H1 (cell line): ENCODE data around the gene RAD51D. TPM values are rescaled to one million over a fixed set of nuclear protein-coding genes. Genes with fewer than 3 reads are reported as not detected.

Experiments used
- CTCF ChIA-PET: fragments of 300-600 bp; sonication (Branson Sonifier 250); formaldehyde crosslinking; loops from one replicate; lab custom pipeline; 2021; ENCODE audit not compliant: partially characterized antibody; lab: Charles Lee
- POLR2A ChIA-PET: fragments of 300-600 bp; sonication (Branson Sonifier 250); formaldehyde crosslinking; loops from one replicate; lab custom pipeline; 2021; ENCODE audit warnings: inconsistent platforms; ENCODE audit not compliant: partially characterized antibody; lab: Charles Lee
- DNase-seq, 2 experiments: peaks; one replicate each; pipeline versions ENCODE4 v3.0.0 to v3.0.0-alpha.2; 2010 to 2022; ENCODE audit warnings: low spot score in 2 of 2, low read depth in 1 of 2, mixed read lengths in 1 of 2
- FAIRE-seq: peaks from 2 replicates; lab custom pipeline; 2011; peaks lifted over from hg19 to GRCh38; lab: Jason Lieb, UNC
- H2AFZ ChIP-seq: 2 replicates; pipeline ENCODE4 v1.8.1; 2012; ENCODE audit warnings: low read length, inconsistent platforms
- H2AK5ac ChIP-seq: 2 replicates; pipeline ENCODE4 v1.6.1; 2013; ENCODE audit warnings: low read depth, low read length
- H2BK120ac ChIP-seq: replicated peaks from 2 replicates; pipeline ENCODE3; 2013; ENCODE audit warnings: low read depth, low read length, inconsistent platforms
- H2BK12ac ChIP-seq: 2 replicates; pipeline ENCODE4 v1.6.1; 2013; ENCODE audit warnings: low read depth, low read length
- H2BK15ac ChIP-seq: 2 replicates; pipeline ENCODE4 v1.6.1; 2013; ENCODE audit warnings: low read length
- H2BK20ac ChIP-seq: 2 replicates; pipeline ENCODE4 v1.6.1; 2013; ENCODE audit warnings: low read length
- H2BK5ac ChIP-seq: 2 replicates; pipeline ENCODE4 v1.6.1; 2013; ENCODE audit warnings: low read depth, low read length
- H3K14ac ChIP-seq: 2 replicates; pipeline ENCODE4 v1.6.1; 2013; ENCODE audit warnings: inconsistent platforms; ENCODE audit not compliant: insufficient read length
- H3K18ac ChIP-seq: 2 replicates; pipeline ENCODE4 v1.6.1; 2013; ENCODE audit warnings: low read length; ENCODE audit errors: extremely low read depth
- H3K23ac ChIP-seq: 2 replicates; pipeline ENCODE4 v1.6.1; 2013; ENCODE audit warnings: inconsistent platforms; ENCODE audit not compliant: insufficient read length
- H3K23me2 ChIP-seq: 2 replicates; pipeline ENCODE4 v1.6.1; 2013; ENCODE audit warnings: low read depth, low read length
- H3K27ac ChIP-seq: 2 replicates; pipeline ENCODE4 v1.6.1; 2011; ENCODE audit warnings: low read depth, low read length, inconsistent platforms
- H3K27me3 ChIP-seq, 4 experiments: replicated peaks in 1 of 4; 1 replicate in 1 of 4; 2 replicates in 3 of 4; pipeline versions ENCODE4 v1.6.1 to v1.8.1; 2011 to 2013; ENCODE audit warnings: low read length in 3 of 4, mild to moderate bottlenecking in 3 of 4, inconsistent platforms in 2 of 4, mixed read lengths in 2 of 4, moderate library complexity in 1 of 4; ENCODE audit not compliant: control insufficient read depth in 3 of 4, insufficient read depth in 3 of 4; ENCODE audit errors: extremely low read depth in 1 of 4
- H3K36me3 ChIP-seq, 4 experiments: 2 replicates each; pipeline versions ENCODE4 v1.6.1 to v1.8.1; 2011 to 2013; ENCODE audit warnings: mild to moderate bottlenecking in 4 of 4, low read length in 3 of 4, moderate library complexity in 2 of 4, control low read depth in 1 of 4, inconsistent platforms in 1 of 4; ENCODE audit not compliant: insufficient read depth in 4 of 4, control insufficient read depth in 2 of 4
- H3K4ac ChIP-seq: replicated peaks from 2 replicates; pipeline ENCODE3; 2013; ENCODE audit warnings: low read length, low read depth, mixed read lengths, inconsistent platforms; ENCODE audit not compliant: insufficient read length
- H3K4me1 ChIP-seq, 4 experiments: replicated peaks in 1 of 4; 1 replicate in 1 of 4; 2 replicates in 3 of 4; pipeline versions ENCODE4 v1.6.1 to v1.8.1; 2011 to 2013; ENCODE audit warnings: low read length in 3 of 4, inconsistent platforms in 2 of 4, mixed read lengths in 1 of 4; ENCODE audit not compliant: insufficient read depth in 4 of 4, control insufficient read depth in 3 of 4
- H3K4me2 ChIP-seq, 2 experiments: 2 replicates each; pipeline versions ENCODE4 v1.6.1 to v1.8.1; 2011 to 2013; ENCODE audit warnings: low read depth in 2 of 2, low read length in 2 of 2, control low read depth in 1 of 2, inconsistent platforms in 1 of 2, mild to moderate bottlenecking in 1 of 2; ENCODE audit not compliant: insufficient read depth in 1 of 2
- H3K4me3 ChIP-seq, 4 experiments: fragments of 200-600, 300-600 bp in 1 of 4; sonication (generic), shearing (Covaris generic), sonication (Bioruptor Twin) in 1 of 4; 2 replicates each; pipeline versions ENCODE4 v1.5.1 to v1.8.1; 2011 to 2016; ENCODE audit warnings: low read length in 4 of 4, low read depth in 3 of 4, control low read depth in 2 of 4, inconsistent platforms in 2 of 4, mild to moderate bottlenecking in 2 of 4, mixed read lengths in 1 of 4, moderate library complexity in 1 of 4; ENCODE audit not compliant: insufficient read depth in 2 of 4; ENCODE audit errors: extremely low read depth in 1 of 4
- H3K56ac ChIP-seq: replicated peaks from 2 replicates; pipeline ENCODE3; 2013; ENCODE audit warnings: low read depth, mild to moderate bottlenecking, mixed read lengths, low read length, inconsistent platforms; ENCODE audit not compliant: insufficient read length
- H3K79me1 ChIP-seq: 2 replicates; pipeline ENCODE4 v1.6.1; 2013; ENCODE audit warnings: low read depth, low read length, control low read depth
- H3K79me2 ChIP-seq, 2 experiments: 2 replicates each; pipeline versions ENCODE4 v1.6.1 to v1.8.1; 2012 to 2013; ENCODE audit warnings: low read length in 2 of 2, mild to moderate bottlenecking in 2 of 2, inconsistent platforms in 1 of 2; ENCODE audit not compliant: insufficient read depth in 2 of 2, control insufficient read depth in 1 of 2
- H3K9ac ChIP-seq, 4 experiments: replicated peaks in 1 of 4; 1 replicate in 1 of 4; 2 replicates in 3 of 4; pipeline versions ENCODE4 v1.6.1 to v1.8.1; 2011 to 2013; ENCODE audit warnings: low read depth in 3 of 4, low read length in 3 of 4, control low read depth in 2 of 4, mild to moderate bottlenecking in 2 of 4, moderate library complexity in 2 of 4, inconsistent platforms in 1 of 4; ENCODE audit errors: extremely low read depth in 1 of 4
- H3K9me3 ChIP-seq, 2 experiments: 2 replicates each; pipeline versions ENCODE4 v1.6.1 to v1.8.1; 2012 to 2013; ENCODE audit warnings: mild to moderate bottlenecking in 2 of 2, moderate library complexity in 2 of 2, control low read depth in 1 of 2, inconsistent platforms in 1 of 2, low read depth in 1 of 2, low read length in 1 of 2, mixed read lengths in 1 of 2; ENCODE audit not compliant: insufficient read depth in 2 of 2
- H4K20me1 ChIP-seq, 2 experiments: replicated peaks in 1 of 2; 2 replicates each; pipeline versions ENCODE3 to v1.8.1; 2011 to 2013; ENCODE audit warnings: inconsistent platforms in 2 of 2, low read length in 2 of 2, mild to moderate bottlenecking in 1 of 2; ENCODE audit not compliant: insufficient read depth in 2 of 2, control insufficient read depth in 1 of 2
- H4K5ac ChIP-seq: 2 replicates; pipeline ENCODE4 v1.6.1; 2013; ENCODE audit warnings: low read length, low read depth, mixed read lengths, inconsistent platforms; ENCODE audit not compliant: insufficient read length
- H4K8ac ChIP-seq: 2 replicates; pipeline ENCODE4 v1.8.0; 2013; ENCODE audit warnings: mild to moderate bottlenecking, moderate library complexity, low read length, inconsistent platforms; ENCODE audit not compliant: insufficient read depth; ENCODE audit errors: extremely low read depth
- H4K91ac ChIP-seq: replicated peaks from 2 replicates; pipeline ENCODE3; 2013; ENCODE audit warnings: low read length, mixed read lengths, inconsistent platforms; ENCODE audit not compliant: insufficient read length
- KDM4A ChIP-seq: IDR thresholded peaks from one replicate; pipeline ENCODE4 v1.7.1; 2012; ENCODE audit warnings: low read depth, mild to moderate bottlenecking, moderate library complexity, low read length, inconsistent platforms; ENCODE audit not compliant: severe bottlenecking
- WGBS, 2 experiments: shearing (Covaris generic) in 1 of 2; methylation state at CpG; one replicate each; pipeline versions ENCODE4 v1.1.6 to v1.1.7; 2013 to 2015; ENCODE audit warnings: low lambda C conversion rate in 2 of 2, mixed read lengths in 2 of 2, inconsistent platforms in 1 of 2, low coverage in 1 of 2, missing lambda C conversion rate in 1 of 2; ENCODE audit not compliant: insufficient replicate concordance in 2 of 2, insufficient coverage in 1 of 2, insufficient read length in 1 of 2; ENCODE audit errors: extremely low coverage in 1 of 2, missing lambda C conversion rate in 1 of 2; 5-methylcytosine and 5-hydroxymethylcytosine counted together
- polyA plus RNA-seq, 7 experiments: library from polyadenylated mRNA; depleted of rRNA in 3 of 7; stranded (reverse) in 5 of 7; unstranded in 2 of 7; fragments of >200 nt in 5 of 7; fragments of 200-250 nt in 2 of 7; gene quantifications; 1 replicate in 5 of 7; 2 replicates in 1 of 7; 4 replicates in 1 of 7; pipeline versions ENCODE4 v1.2.1 to v1.2.3, GENCODE V29; 2011 to 2013; ENCODE audit warnings: missing spikeins in 2 of 7, mixed read lengths in 2 of 7
- total RNA-seq: library from RNA; stranded (reverse); fragmentation: NEBNext Ultra II Directional; extraction: Animal tissue kit (Norgen Biotek cat#: 25700); gene quantifications from 2 replicates; pipeline ENCODE4 v1.2.1, GENCODE V29; 2021

Gene RAD51D
- total and polyA plus RNA-seq, 2 of the 8 experiments (the other 6 are each of a cell fraction or from before 2014, with no cell fraction given) = 10.2 to 12.9 TPM

- no peaks in the 10 kb centered on the region for H3K79me2 ChIP-seq
- peaks cover 6 to 9% (median 7%) of the 10 kb centered on the region in 4 experiments; a peak in 5 of 8 replicates for H3K36me3 ChIP-seq
- no peak overlapping the region for H3K23ac ChIP-seq
- H3K14ac ChIP-seq = no peak overlapping the region
- H3K27ac ChIP-seq = no peak overlapping the region
- no peak overlapping the region for H3K4ac ChIP-seq
- H2BK15ac ChIP-seq = no peak overlapping the region
- H4K20me1 ChIP-seq = no peaks in the 10 kb centered on the region
- ChIA-PET CTCF (interaction anchor here (1.2 to 2.1 kb wide), 2 partner anchors 10 to 15 kb away, joined by 3 to 9 read pairs; partner anchors contain the start of gene RAD51D), POLR2A (interaction anchor here (3.0 kb wide), 1 partner anchor 11 kb away, joined by 15 read pairs; no protein-coding TSS in a partner anchor)
- H3K18ac ChIP-seq = no peak overlapping the region
- no peak overlapping the region for H2BK5ac ChIP-seq
- no peak overlapping the region for H2AFZ ChIP-seq
- peaks cover 2% of the 10 kb centered on the region; the same call in 1 of the 2 replicates for H3K79me1 ChIP-seq
- FAIRE-seq (no peak), DNase-seq (no peak)
- H4K91ac ChIP-seq = no peak overlapping the region
- no peak overlapping the region for H2BK12ac ChIP-seq
- no peak overlapping the region for H3K9ac ChIP-seq
- no peaks in the 10 kb centered on the region for H3K23me2 ChIP-seq
- H2BK120ac ChIP-seq = no peak overlapping the region
- no peak overlapping the region for H2BK20ac ChIP-seq
- no peaks in the 10 kb centered on the region for H3K9me3 ChIP-seq
- no peak overlapping the region for H4K5ac ChIP-seq
- H2AK5ac ChIP-seq = no peak overlapping the region
- no peaks in the 10 kb centered on the region for H3K4me1 ChIP-seq
- WGBS, 2 experiments = 93% methylated on average over 5 of the region's 5 CpGs; no CpG with 5 or more reads in 1 of the 2 experiments
- no peak overlapping the region for H3K4me3 ChIP-seq
- H3K27me3 ChIP-seq = no peaks in the 10 kb centered on the region
- no peak overlapping the region for H3K4me2 ChIP-seq
- H3K56ac ChIP-seq = no peak overlapping the region
- no peak overlapping the region for H4K8ac ChIP-seq
- TF ChIP-seq KDM4A = no peak
These were observed 14.7 kb downstream of the RAD51D start for GRCh38 chr17:35104844-35105450.
